Progenitor cell of endocrine pancreas (in vitro differentiated cells): ENCODE measurements around the gene PNRC1. TPM values are rescaled to one million over a fixed set of nuclear protein-coding genes. Genes with fewer than 3 reads are reported as not detected.
"Not testable (repeated sequence)": the region's sequence is repeated elsewhere in the genome, so short reads cannot be mapped to it uniquely, and the experiment has no call there.

Source experiments
- DNase-seq: peaks from one replicate; pipeline ENCODE4 v3.0.0; 2021; ENCODE audit warnings: low spot score; ENCODE audit not compliant: unreplicated experiment
- H3K27ac Mint-ChIP-seq: 2 replicates; pipeline ENCODE4 v1.8.0; 2021; ENCODE audit warnings: mild to moderate bottlenecking, moderate library complexity, mixed read lengths
- H3K27me3 Mint-ChIP-seq: 2 replicates; pipeline ENCODE4 v1.8.0; 2021; ENCODE audit warnings: mixed read lengths
- H3K36me3 Mint-ChIP-seq: 2 replicates; pipeline ENCODE4 v1.8.0; 2022; ENCODE audit warnings: mixed read lengths; ENCODE audit not compliant: insufficient read depth
- H3K4me1 Mint-ChIP-seq: 2 replicates; pipeline ENCODE4 v1.8.0; 2021; ENCODE audit warnings: low read depth, mixed read lengths
- H3K4me3 Mint-ChIP-seq: 2 replicates; pipeline ENCODE4 v1.8.0; 2021; ENCODE audit warnings: low read depth, mild to moderate bottlenecking, moderate library complexity, mixed read lengths
- H3K9me3 Mint-ChIP-seq: 2 replicates; pipeline ENCODE4 v1.8.0; 2021; ENCODE audit warnings: low read depth, mixed read lengths
- total RNA-seq: library from RNA; stranded (reverse); gene quantifications from 2 replicates; pipeline ENCODE4 v1.2.1, GENCODE V29; 2021
- TF ChIP-seq, protein P1 (sequence below): fragments of 200-600 bp; sonication (generic); IDR thresholded peaks from one replicate; pipeline ENCODE4 v1.5.0; 2021; ENCODE audit warnings: antibody characterized with exemption, mild to moderate bottlenecking; ENCODE audit not compliant: unreplicated experiment

PNRC1 gene
- total RNA-seq, 1 donor from 2014 or later = 212 TPM

DNA sequence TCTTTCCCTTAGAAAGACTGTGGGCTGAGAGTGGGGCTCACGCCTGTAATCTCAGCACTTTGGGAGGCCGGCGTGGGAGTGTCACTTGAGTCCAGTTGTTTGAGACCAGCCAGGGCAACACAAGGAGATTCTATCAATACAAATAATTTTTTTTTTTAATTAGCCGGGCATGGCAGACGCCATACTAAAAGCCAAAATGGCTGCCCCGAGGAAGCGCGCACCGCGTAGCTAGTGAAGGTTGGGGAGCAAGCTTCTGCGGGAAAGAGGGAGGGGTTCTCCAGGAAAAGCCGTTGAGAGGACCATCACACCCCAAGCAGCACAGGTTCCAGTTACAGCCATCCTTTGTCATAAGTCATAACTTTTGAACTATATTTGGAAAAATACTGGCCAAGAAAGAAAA lies 21.3 kb upstream of the PNRC1 start:
- H3K4me1 Mint-ChIP-seq = no peaks in the 10 kb centered on the region
- no peaks in the 10 kb centered on the region for H3K27me3 Mint-ChIP-seq
- no peak overlapping the region for H3K27ac Mint-ChIP-seq
- no peaks in the 10 kb centered on the region for H3K9me3 Mint-ChIP-seq
- no peak for DNase-seq
- TF ChIP-seq, protein P1, sequence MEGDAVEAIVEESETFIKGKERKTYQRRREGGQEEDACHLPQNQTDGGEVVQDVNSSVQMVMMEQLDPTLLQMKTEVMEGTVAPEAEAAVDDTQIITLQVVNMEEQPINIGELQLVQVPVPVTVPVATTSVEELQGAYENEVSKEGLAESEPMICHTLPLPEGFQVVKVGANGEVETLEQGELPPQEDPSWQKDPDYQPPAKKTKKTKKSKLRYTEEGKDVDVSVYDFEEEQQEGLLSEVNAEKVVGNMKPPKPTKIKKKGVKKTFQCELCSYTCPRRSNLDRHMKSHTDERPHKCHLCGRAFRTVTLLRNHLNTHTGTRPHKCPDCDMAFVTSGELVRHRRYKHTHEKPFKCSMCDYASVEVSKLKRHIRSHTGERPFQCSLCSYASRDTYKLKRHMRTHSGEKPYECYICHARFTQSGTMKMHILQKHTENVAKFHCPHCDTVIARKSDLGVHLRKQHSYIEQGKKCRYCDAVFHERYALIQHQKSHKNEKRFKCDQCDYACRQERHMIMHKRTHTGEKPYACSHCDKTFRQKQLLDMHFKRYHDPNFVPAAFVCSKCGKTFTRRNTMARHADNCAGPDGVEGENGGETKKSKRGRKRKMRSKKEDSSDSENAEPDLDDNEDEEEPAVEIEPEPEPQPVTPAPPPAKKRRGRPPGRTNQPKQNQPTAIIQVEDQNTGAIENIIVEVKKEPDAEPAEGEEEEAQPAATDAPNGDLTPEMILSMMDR = no peak
- no peak overlapping the region for H3K4me3 Mint-ChIP-seq
- no peaks in the 10 kb centered on the region for H3K36me3 Mint-ChIP-seq

DNA sequence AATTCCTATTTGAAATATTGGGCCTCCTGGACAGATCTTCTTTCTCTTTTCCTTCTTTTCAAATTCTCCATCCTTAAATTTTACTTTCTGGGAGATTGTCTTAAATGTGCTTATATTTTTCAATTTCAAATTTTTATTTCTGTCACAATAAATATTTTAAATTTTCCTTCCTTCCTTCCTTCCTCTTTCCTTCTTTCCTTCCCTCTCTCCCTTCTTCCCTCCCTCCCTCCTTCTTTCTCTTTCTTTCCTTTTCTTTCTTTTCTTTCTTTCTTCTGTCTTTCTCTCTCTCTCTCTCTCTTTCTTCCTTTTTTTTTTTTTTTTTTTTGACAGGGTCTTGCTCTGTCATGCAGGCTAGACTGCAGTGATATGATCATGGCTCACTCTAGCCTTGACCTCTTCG lies 16.7 kb upstream of the PNRC1 start:
- Mint-ChIP-seq H3K9me3 (peaks cover 2% of the 10 kb centered on the region), H3K4me3 (no peak overlapping the region)

GRCh38 chr6:89064931-89065330 lies 15.6 kb upstream of the PNRC1 start:
- H3K27me3 Mint-ChIP-seq, H3K36me3 Mint-ChIP-seq, H3K9me3 Mint-ChIP-seq, DNase-seq, H3K27ac Mint-ChIP-seq, H3K4me3 Mint-ChIP-seq, H3K4me1 Mint-ChIP-seq: not testable (repeated sequence)

More for the DNA sequence above, 16.7 kb upstream of the PNRC1 start:
- Mint-ChIP-seq H3K4me1 (no peaks in the 10 kb centered on the region), H3K27ac (no peak overlapping the region), H3K27me3 (no peaks in the 10 kb centered on the region), H3K36me3 (no peaks in the 10 kb centered on the region)
- no peak for DNase-seq
- TF ChIP-seq, protein P1 = no peak

GRCh38 chr6:89066121-89066520 lies 14.4 kb upstream of the PNRC1 start:
- not testable (repeated sequence) for DNase-seq, H3K27me3 Mint-ChIP-seq, H3K9me3 Mint-ChIP-seq, H3K36me3 Mint-ChIP-seq, H3K4me3 Mint-ChIP-seq, H3K27ac Mint-ChIP-seq, H3K4me1 Mint-ChIP-seq

DNA sequence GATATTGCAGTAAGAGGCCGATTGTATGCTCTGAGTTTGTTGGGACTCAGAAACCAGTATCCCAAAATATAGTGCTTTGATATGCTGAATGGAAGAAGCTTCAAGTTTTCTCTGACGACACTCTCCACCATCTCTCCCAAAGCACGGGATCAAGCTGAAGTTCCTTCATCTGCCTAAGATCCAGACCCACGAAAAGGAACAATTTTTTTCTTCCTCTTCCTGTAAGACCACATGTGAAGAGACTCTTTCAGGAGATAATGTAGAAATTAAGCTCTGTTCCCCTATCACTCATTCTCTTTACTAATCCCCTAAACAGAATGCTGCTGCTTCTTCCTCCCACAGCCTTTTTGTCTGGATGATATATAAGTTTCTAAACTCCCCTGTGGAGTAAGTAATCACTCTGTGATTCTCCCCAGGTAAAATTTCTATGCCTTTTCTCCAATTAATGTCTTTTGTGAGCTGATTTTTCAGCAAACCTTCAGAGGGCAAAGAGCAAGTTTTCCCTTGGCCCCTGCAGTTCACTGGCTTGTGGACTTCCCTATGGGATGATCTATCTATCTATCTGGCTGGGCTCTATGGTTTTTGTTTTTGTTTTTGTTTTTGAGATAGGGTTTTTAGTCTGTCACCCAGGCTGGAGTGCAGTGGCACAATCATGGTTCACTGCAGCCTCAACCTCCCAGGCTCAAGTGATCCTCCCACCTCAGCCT lies 13.5 kb upstream of the PNRC1 start:
- TF ChIP-seq, protein P1 = no peak
- Mint-ChIP-seq H3K4me3 (no peak overlapping the region), H3K9me3 (peaks cover 2% of the 10 kb centered on the region), H3K27me3 (no peaks in the 10 kb centered on the region), H3K36me3 (no peaks in the 10 kb centered on the region), H3K4me1 (peaks cover 7% of the 10 kb centered on the region), H3K27ac (no peak overlapping the region)
- DNase-seq = no peak

DNA sequence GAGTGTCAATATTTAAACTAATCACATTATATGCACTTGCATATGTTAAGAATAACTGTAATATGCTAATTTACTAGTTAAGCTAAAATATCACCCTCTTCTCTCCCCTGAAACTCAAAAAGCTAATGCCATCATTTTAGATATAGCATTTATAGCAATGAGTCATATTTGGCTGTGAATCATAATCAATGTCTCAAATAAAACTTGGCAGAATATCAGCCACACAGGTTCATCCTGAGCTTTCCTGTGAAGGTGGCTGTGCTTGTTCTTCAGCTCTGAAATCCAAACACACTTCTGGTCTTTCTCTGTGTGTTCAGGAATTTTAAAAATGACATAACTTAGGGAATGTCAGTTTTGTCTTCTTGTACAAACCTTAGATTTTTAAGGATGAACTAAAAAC lies 12.8 kb upstream of the PNRC1 start:
- TF ChIP-seq, protein P1 = no peak
- H3K27me3 Mint-ChIP-seq = no peaks in the 10 kb centered on the region
- no peaks in the 10 kb centered on the region for H3K36me3 Mint-ChIP-seq
- DNase-seq = no peak
- H3K9me3 Mint-ChIP-seq = peaks cover 2% of the 10 kb centered on the region
- no peak overlapping the region for H3K4me3 Mint-ChIP-seq
- peaks cover 13% of the 10 kb centered on the region for H3K4me1 Mint-ChIP-seq
- H3K27ac Mint-ChIP-seq = no peak overlapping the region
